DOHH2 (cell line): ENCODE data around the gene GPR78.

ENCODE experiments used
- H3F3A ChIP-seq: fragments of 200-600 bp; sonication (generic), shearing (Covaris generic); 2 replicates; pipeline ENCODE4 v1.6.0; 2016; ENCODE audit warnings: antibody characterized with exemption, mild to moderate bottlenecking; ENCODE audit not compliant: control insufficient read depth, insufficient read depth
- H3K27ac ChIP-seq: fragments of 200-600 bp; sonication (generic); 2 replicates; pipeline ENCODE4 v1.5.1; 2014; ENCODE audit warnings: low read depth, mild to moderate bottlenecking, low read length, moderate library complexity
- H3K27me3 ChIP-seq: fragments of 200-600 bp; sonication (generic); 2 replicates; pipeline ENCODE4 v1.6.1; 2014; ENCODE audit warnings: mild to moderate bottlenecking, low read length, mixed read lengths; ENCODE audit not compliant: control insufficient read depth
- H3K36me3 ChIP-seq: fragments of 200-600 bp; sonication (generic); 2 replicates; pipeline ENCODE4 v1.6.1; 2014; ENCODE audit warnings: mild to moderate bottlenecking, low read length, moderate library complexity, mixed read lengths; ENCODE audit not compliant: control insufficient read depth
- H3K4me1 ChIP-seq: fragments of 200-600 bp; sonication (generic); 2 replicates; pipeline ENCODE4 v1.6.1; 2014; ENCODE audit warnings: mild to moderate bottlenecking, low read length, mixed read lengths; ENCODE audit not compliant: control insufficient read depth
- H3K4me2 ChIP-seq: fragments of 200-600 bp; sonication (generic); 2 replicates; pipeline ENCODE4 v1.6.0; 2014; ENCODE audit warnings: mild to moderate bottlenecking, low read length, moderate library complexity
- H3K4me3 ChIP-seq: fragments of 200-600 bp; sonication (generic); 2 replicates; pipeline ENCODE4 v1.5.1; 2014; ENCODE audit warnings: mild to moderate bottlenecking, low read length, mixed read lengths
- H3K79me2 ChIP-seq: fragments of 200-600 bp; sonication (generic); 2 replicates; pipeline ENCODE4 v1.6.1; 2014; ENCODE audit warnings: mild to moderate bottlenecking, low read length, mixed read lengths; ENCODE audit not compliant: control insufficient read depth
- H3K9me2 ChIP-seq: fragments of 200-600 bp; sonication (generic); replicated peaks from 2 replicates; pipeline ENCODE4 v1.6.1; 2014; ENCODE audit warnings: mild to moderate bottlenecking, low read length, mixed read lengths; ENCODE audit not compliant: control insufficient read depth
- H3K9me3 ChIP-seq: fragments of 200-600 bp; sonication (generic); 2 replicates; pipeline ENCODE4 v1.6.1; 2014; ENCODE audit warnings: antibody characterized with exemption, low read length, mixed read lengths; ENCODE audit not compliant: control insufficient read depth, insufficient read depth
- H4K20me1 ChIP-seq: fragments of 200-600 bp; sonication (generic); 2 replicates; pipeline ENCODE4 v1.6.0; 2014; ENCODE audit warnings: low read depth, mild to moderate bottlenecking, antibody characterized with exemption, low read length, moderate library complexity; ENCODE audit not compliant: control insufficient read depth, insufficient read depth
- EZH2phosphoT487 ChIP-seq: fragments of 200-600 bp; sonication (generic); IDR thresholded peaks from 2 replicates; pipeline ENCODE4 v1.6.1; 2017; ENCODE audit warnings: borderline replicate concordance, mild to moderate bottlenecking, antibody characterized with exemption, low read length, moderate library complexity, mixed read lengths
- TF ChIP-seq, protein P1 (sequence below): fragments of 200-600 bp; sonication (generic); IDR thresholded peaks from one replicate; pipeline ENCODE4 v1.5.1; 2014; ENCODE audit warnings: antibody characterized with exemption, mild to moderate bottlenecking, low read depth, low read length; ENCODE audit not compliant: poor library complexity, severe bottlenecking

GPR78 gene

DNA sequence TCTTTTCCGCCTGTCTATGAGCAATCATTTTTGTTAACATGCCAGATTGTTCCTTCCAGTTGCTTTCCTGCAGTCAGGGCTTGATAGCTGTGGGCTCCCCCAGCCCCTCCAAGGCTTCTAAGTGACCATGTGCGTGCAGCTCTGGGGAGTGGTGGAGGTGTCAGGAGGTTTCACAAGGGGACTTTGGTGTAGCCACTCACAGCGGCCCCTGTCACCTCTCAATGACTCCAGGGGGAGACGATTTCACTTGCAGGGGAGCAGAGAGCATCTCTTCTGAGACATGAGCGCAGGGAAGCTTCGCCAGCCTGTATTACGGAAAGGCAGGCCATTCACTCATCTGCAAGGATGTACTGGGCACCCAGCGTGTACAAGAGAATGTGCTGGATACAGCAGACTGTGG lies 3.1 kb upstream of the GPR78 start:
- no peaks in the 10 kb centered on the region for H3K27me3 ChIP-seq
- no peaks in the 10 kb centered on the region for H3K4me1 ChIP-seq
- no peak overlapping the region for H3K27ac ChIP-seq
- H4K20me1 ChIP-seq: no peaks in the 10 kb centered on the region
- H3K9me2 ChIP-seq: no peaks in the 10 kb centered on the region
- no peaks in the 10 kb centered on the region for H3K36me3 ChIP-seq
- no peak overlapping the region for H3K4me2 ChIP-seq
- H3K4me3 ChIP-seq: no peak overlapping the region
- no peaks in the 10 kb centered on the region for H3F3A ChIP-seq
- H3K9me3 ChIP-seq: no peaks in the 10 kb centered on the region
- H3K79me2 ChIP-seq: no peaks in the 10 kb centered on the region
- TF ChIP-seq, protein P1, sequence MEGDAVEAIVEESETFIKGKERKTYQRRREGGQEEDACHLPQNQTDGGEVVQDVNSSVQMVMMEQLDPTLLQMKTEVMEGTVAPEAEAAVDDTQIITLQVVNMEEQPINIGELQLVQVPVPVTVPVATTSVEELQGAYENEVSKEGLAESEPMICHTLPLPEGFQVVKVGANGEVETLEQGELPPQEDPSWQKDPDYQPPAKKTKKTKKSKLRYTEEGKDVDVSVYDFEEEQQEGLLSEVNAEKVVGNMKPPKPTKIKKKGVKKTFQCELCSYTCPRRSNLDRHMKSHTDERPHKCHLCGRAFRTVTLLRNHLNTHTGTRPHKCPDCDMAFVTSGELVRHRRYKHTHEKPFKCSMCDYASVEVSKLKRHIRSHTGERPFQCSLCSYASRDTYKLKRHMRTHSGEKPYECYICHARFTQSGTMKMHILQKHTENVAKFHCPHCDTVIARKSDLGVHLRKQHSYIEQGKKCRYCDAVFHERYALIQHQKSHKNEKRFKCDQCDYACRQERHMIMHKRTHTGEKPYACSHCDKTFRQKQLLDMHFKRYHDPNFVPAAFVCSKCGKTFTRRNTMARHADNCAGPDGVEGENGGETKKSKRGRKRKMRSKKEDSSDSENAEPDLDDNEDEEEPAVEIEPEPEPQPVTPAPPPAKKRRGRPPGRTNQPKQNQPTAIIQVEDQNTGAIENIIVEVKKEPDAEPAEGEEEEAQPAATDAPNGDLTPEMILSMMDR: no peak
- no peak for TF ChIP-seq EZH2phosphoT487

DNA sequence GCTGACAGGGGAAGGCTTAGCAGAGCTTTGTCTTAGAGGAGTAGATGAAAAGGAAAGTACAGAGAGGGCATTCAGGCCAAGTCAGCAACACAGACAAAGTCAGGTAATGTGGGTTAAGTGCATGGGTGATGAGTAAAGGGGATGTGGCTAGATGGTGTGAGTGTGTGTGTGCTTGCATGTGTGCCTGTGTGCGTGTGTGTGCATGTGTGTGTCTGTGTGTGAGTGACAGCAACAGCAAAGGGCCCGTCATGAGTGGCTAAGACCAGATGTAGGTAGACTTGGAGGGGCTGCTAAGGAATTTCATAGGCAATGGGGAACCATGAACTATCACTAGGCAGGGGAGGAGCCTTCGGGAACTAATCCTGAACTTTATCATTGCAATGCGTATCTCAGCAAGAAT lies 2.2 kb upstream of the GPR78 start:
- H3K4me2 ChIP-seq: no peak overlapping the region
- H3K79me2 ChIP-seq: no peaks in the 10 kb centered on the region
- no peaks in the 10 kb centered on the region for H3K4me1 ChIP-seq
- no peak overlapping the region for H3K27ac ChIP-seq
- H3K36me3 ChIP-seq: no peaks in the 10 kb centered on the region
- H3F3A ChIP-seq: no peaks in the 10 kb centered on the region
- no peaks in the 10 kb centered on the region for H4K20me1 ChIP-seq
- no peak overlapping the region for H3K4me3 ChIP-seq
- TF ChIP-seq, protein P1: no peak
- TF ChIP-seq EZH2phosphoT487: no peak
- no peaks in the 10 kb centered on the region for H3K9me2 ChIP-seq
- H3K9me3 ChIP-seq: no peaks in the 10 kb centered on the region
- no peaks in the 10 kb centered on the region for H3K27me3 ChIP-seq

DNA sequence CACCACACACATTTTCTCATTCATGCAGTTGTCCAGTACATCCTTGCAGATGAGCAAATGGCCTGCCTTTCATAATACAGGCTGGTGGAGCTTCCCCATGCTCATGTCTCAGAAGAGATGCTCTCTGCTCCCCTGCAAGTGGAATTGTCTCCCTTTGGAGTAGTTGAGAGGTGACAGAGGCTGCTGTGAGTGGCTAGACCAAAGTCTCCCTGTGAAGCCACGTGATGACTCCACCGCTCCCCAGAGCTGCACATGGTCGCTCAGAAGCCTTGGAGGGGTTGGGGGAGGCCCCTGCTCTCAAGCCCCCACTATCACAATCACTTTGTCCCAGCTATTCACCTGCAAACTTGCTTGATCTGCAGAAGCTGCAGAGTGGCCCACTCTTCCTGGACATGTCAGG lies 1.5 kb upstream of the GPR78 start:
- Histone ChIP-seq H3K4me3 (no peak overlapping the region), H3K4me1 (no peaks in the 10 kb centered on the region), H3K4me2 (no peak overlapping the region), H3K9me2 (no peaks in the 10 kb centered on the region), H3K27me3 (no peaks in the 10 kb centered on the region), H3K36me3 (no peaks in the 10 kb centered on the region), H4K20me1 (no peaks in the 10 kb centered on the region), H3F3A (no peaks in the 10 kb centered on the region), H3K27ac (no peak overlapping the region), H3K79me2 (no peaks in the 10 kb centered on the region), H3K9me3 (no peaks in the 10 kb centered on the region)
- TF ChIP-seq EZH2phosphoT487: no peak
- TF ChIP-seq, protein P1: no peak
